HG02588 (cell line): ENCODE results near the gene CARMIL3.

Source experiments
- ATAC-seq: cut with Tn5 transposase; IDR thresholded peaks from one replicate; pipeline ENCODE4 v1.9.1; 2021; ENCODE audit warnings: mild to moderate bottlenecking, moderate library complexity; ENCODE audit not compliant: unreplicated experiment

The CARMIL3 gene

DNA sequence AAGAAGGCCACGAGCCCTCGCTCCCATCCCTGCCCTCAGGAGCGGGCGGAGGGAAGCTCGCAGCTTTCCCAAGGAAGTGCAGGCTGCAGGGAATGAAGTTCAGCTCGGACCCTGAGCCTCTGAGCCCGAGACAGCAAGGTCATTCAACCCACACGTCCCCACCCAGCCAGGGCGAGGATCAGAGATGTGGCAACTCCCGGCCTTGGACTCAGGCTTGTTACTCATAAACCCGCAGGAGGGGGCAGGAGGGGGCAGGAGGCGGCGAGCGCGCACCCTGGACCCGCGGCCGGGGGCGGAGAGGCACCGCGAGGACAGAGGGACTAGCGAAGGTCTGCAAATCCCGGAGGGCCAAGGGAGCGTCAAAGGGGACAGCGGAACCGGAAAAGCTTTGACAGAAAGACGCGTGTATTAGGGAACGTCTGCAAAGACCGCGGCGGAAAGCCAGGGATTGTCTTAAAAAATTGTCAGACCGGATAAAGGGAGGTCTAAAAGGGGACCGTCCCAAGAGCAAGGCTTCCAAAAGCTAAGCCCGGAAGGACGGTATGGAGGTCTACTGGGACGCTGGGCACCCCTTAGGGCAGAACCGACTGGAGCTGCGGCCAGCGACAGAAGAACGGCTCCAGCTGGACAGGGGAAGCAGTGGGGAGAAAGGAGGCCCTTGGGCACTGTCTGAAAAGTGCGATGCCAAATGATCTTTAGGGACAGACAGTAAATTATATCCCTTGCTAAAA is 62.2 kb downstream of the CARMIL3 start:
- peak; percentile 24 for ATAC-seq

- peak; percentile 76 for ATAC-seq
Measured at GRCh38 chr14:24114532-24115421, 63.0 kb downstream of the CARMIL3 start, which contains the start of the genes DCAF11 and NRL. TSS of gene DCAF11 (plus strand) at chr14:24114777. CDS start at chr14:24115595, 818 bp downstream. TSS of gene NRL (minus strand) at chr14:24114949. CDS start at chr14:24082848, 32,101 bp downstream.

DNA sequence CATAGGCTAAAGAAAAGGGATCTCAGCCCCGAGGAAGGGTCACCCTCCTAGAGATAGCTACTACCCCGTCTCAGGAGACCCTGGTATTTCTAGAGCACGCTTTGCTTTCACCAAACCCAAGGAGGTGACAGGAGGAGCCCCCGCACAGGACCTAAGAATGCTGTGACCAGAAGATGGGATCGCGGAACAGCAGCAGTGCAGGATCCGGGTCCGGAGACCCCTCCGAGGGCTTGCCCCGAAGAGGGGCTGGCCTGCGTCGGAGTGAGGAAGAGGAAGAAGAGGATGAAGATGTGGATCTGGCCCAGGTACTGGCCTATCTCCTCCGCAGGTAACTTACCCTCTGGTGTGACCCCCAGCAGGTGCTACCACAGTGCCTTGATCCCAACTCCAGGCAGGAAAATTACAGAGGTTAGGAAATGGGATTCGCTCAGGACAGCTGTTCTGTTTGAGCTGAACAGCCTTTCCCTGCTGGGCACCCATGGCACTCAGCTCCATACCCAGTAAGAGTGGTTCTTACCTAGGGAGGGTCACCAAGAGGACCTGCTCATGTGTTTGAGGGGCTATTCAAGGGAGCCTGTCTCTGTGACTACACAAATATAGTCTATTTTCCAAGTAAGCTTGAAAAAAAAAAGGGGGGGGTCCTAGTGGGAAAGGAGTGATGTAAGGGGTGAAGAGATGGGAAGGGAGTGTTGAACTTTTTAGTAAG is 63.8 kb downstream of the CARMIL3 start:
- ATAC-seq: no peak

DNA sequence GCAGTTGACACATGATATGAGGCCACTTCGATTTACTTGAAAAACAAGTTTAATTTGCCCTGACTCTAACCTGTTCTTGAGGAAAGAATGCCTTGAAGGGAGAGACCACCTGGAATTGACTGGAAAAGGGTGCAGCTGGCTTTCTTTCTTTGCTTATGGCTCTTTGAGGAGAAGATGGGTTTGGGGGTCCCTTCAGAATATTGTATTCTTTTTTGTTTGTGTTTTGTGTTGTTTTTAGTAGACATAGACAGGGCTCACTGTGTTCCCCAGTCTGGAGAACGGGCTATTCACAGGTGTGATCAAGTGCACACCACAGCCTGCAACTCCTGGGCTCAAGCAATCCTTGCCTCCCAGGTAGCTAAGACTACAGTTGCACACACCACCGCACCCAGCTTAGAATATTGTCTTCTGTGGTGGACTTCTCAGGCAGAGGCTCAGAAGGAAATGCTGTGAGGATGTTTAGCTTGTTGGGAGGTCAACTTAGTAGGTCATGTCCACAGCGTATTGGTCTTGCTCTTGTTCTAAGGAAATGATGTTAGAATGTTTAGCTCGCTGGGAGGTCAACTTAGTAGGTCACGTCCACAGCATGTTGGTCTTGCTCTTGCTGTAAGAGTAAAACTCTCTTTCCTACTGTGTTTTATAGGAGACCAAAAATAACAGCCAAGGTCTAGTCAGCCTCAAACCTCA is 64.5 kb downstream of the CARMIL3 start:
- no peak for ATAC-seq

DNA sequence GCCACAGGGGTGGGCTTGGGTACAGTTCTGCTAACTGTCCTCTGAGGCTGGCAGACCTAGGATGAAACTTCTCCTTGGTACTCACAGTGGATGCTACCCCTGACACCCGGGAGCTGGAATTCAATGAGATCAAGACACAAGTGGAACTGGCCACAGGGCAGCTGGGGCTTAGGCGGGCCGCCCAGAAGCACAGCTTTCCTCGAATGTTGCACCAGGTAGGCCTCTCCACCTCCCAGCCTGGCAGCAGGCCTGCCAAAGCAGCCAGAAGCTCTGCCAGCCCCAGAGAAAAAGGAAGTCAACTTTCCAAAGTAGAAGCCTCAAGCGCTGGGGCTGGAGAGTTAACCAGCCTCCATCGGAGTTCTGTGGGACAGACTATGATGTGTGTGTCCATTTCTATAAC is 65.4 kb downstream of the CARMIL3 start:
- ATAC-seq: no peak
